GM18517 (cell line): Measurements from ENCODE around the gene DHRS9.
A peak's percentile ranks its signal among the peaks of the same experiment; 100 is the strongest.
"Not testable (repeated sequence)": the region's sequence is repeated elsewhere in the genome, so short reads cannot be mapped to it uniquely, and the experiment has no call there.

Experiments used
- ATAC-seq: cut with Tn5 transposase; IDR thresholded peaks from one replicate; pipeline ENCODE4 v1.9.1; 2021; ENCODE audit warnings: mild to moderate bottlenecking, moderate library complexity; ENCODE audit not compliant: unreplicated experiment

The DHRS9 gene

GRCh38 chr2:169131587-169132512, 62.5 kb downstream of the DHRS9 start:
- peak; percentile 87 for ATAC-seq

GRCh38 chr2:169134272-169134671, 64.9 kb downstream of the DHRS9 start:
- not testable (repeated sequence) for ATAC-seq

- not testable (repeated sequence) for ATAC-seq
Measured at GRCh38 chr2:169136428-169136827, 67.1 kb downstream of the DHRS9 start.

GRCh38 chr2:169136885-169137534, 67.6 kb downstream of the DHRS9 start:
- ATAC-seq, result no peak

- no peak for ATAC-seq
Measured at GRCh38 chr2:169137924-169138323, 68.6 kb downstream of the DHRS9 start.

GRCh38 chr2:169139145-169139544, 69.8 kb downstream of the DHRS9 start:
- ATAC-seq, result no peak

GRCh38 chr2:169139993-169140767, 70.8 kb downstream of the DHRS9 start:
- no peak for ATAC-seq

GRCh38 chr2:169141713-169142352, 72.5 kb downstream of the DHRS9 start:
- no peak for ATAC-seq

- no peak for ATAC-seq
Measured at GRCh38 chr2:169143998-169144397, 74.6 kb downstream of the DHRS9 start.
